HG03469 (cell line): ENCODE data around the gene TBC1D16.
"Not testable (repeated sequence)": the region's sequence is repeated elsewhere in the genome, so short reads cannot be mapped to it uniquely, and the experiment has no call there.

Source experiments
- ATAC-seq: cut with Tn5 transposase; IDR thresholded peaks from one replicate; pipeline ENCODE4 v1.9.1; 2021; ENCODE audit warnings: mild to moderate bottlenecking, moderate library complexity, moderate number of reproducible peaks; ENCODE audit not compliant: unreplicated experiment

TBC1D16 gene

GRCh38 chr17:79977708-79978547, 57.7 kb downstream of the TBC1D16 start:
- ATAC-seq, result no peak

- no peak for ATAC-seq
These were observed 58.5 kb downstream of the TBC1D16 start for GRCh38 chr17:79977161-79977631.

- no peak for ATAC-seq
These were observed 59.2 kb downstream of the TBC1D16 start for GRCh38 chr17:79976451-79976850.

GRCh38 chr17:79975498-79976134, 60.1 kb downstream of the TBC1D16 start:
- no peak for ATAC-seq

GRCh38 chr17:79974566-79975497, 60.8 kb downstream of the TBC1D16 start:
- no peak for ATAC-seq

- no peak for ATAC-seq
These were observed 64.0 kb downstream of the TBC1D16 start for GRCh38 chr17:79971651-79972050.

- ATAC-seq, result no peak
These were observed 65.0 kb downstream of the TBC1D16 start for GRCh38 chr17:79970576-79971068.

- ATAC-seq, result no peak
These were observed 65.8 kb downstream of the TBC1D16 start for GRCh38 chr17:79969906-79970305.

- no peak for ATAC-seq
These were observed 67.6 kb downstream of the TBC1D16 start for GRCh38 chr17:79968116-79968515.

GRCh38 chr17:79966681-79967080, 69.0 kb downstream of the TBC1D16 start:
- no peak for ATAC-seq

GRCh38 chr17:79965806-79966205, 69.9 kb downstream of the TBC1D16 start:
- ATAC-seq, result no peak

GRCh38 chr17:79962467-79962866, 73.2 kb downstream of the TBC1D16 start:
- not testable (repeated sequence) for ATAC-seq

GRCh38 chr17:79961567-79961966, 74.1 kb downstream of the TBC1D16 start:
- ATAC-seq, result not testable (repeated sequence)

GRCh38 chr17:79960788-79961522, 74.7 kb downstream of the TBC1D16 start:
- no peak for ATAC-seq

- no peak for ATAC-seq
These were observed 76.6 kb downstream of the TBC1D16 start for GRCh38 chr17:79959042-79959441.

GRCh38 chr17:79956853-79957252, 78.8 kb downstream of the TBC1D16 start:
- ATAC-seq, result no peak

GRCh38 chr17:79956441-79956735, 79.3 kb downstream of the TBC1D16 start:
- not testable (repeated sequence) for ATAC-seq

GRCh38 chr17:79955691-79956440, 79.8 kb downstream of the TBC1D16 start:
- no peak for ATAC-seq

- ATAC-seq, result no peak
These were observed 80.5 kb downstream of the TBC1D16 start for GRCh38 chr17:79955167-79955549.
